HCT116 (cell line): ENCODE results near the gene C1orf21.

ENCODE experiments used
- CTCF ChIP-seq, 3 experiments: fragments of 200-600 bp in 1 of 3; sonication (generic) in 1 of 3; IDR thresholded peaks in 2 of 3; conservative IDR thresholded peaks in 1 of 3; 2 replicates each; pipeline ENCODE4 v1.5.1; 2012 to 2017; ENCODE audit warnings: low read depth in 2 of 3, low read length in 2 of 3, antibody characterized with exemption in 1 of 3, borderline replicate concordance in 1 of 3, control low read depth in 1 of 3, mild to moderate bottlenecking in 1 of 3, mixed read lengths in 1 of 3, mixed run types in 1 of 3, moderate library complexity in 1 of 3; ENCODE audit not compliant: insufficient read depth in 1 of 3
- EZH2 ChIP-seq: fragments of 200-600 bp; sonication (generic); IDR thresholded peaks from 2 replicates; pipeline ENCODE4 v1.6.1; 2017; ENCODE audit warnings: antibody characterized with exemption, mixed run types
- EZH2phosphoT487 ChIP-seq: fragments of 200-600 bp; IDR thresholded peaks from 2 replicates; pipeline ENCODE4 v1.6.1; 2018; ENCODE audit warnings: antibody characterized with exemption, borderline replicate concordance
- POLR2A ChIP-seq: IDR thresholded peaks from 2 replicates; pipeline ENCODE4 v1.7.0; 2011; ENCODE audit warnings: borderline replicate concordance; ENCODE audit not compliant: insufficient read depth, insufficient read length; ENCODE audit errors: extremely low read depth
- POLR2AphosphoS5 ChIP-seq: IDR thresholded peaks from 2 replicates; pipeline ENCODE4 v1.6.1; 2011; ENCODE audit warnings: mild to moderate bottlenecking, low read depth, low read length, moderate library complexity

- TF ChIP-seq CTCF (IDR thresholded peaks at IDR 0.05 in 2 of 3, conservative IDR thresholded peaks at IDR 0.05 in 1 of 3; ENCODE audit: borderline replicate concordance in 1 of 3, insufficient read depth in 1 of 3, low read depth in 2 of 3, low read length in 2 of 3): no peak
- TF ChIP-seq EZH2: no peak
- TF ChIP-seq POLR2AphosphoS5: no peak
- no peak for TF ChIP-seq POLR2A
- TF ChIP-seq EZH2phosphoT487: no peak
Observed at GRCh38 chr1:184610876-184611595, 224.2 kb downstream of the C1orf21 start.
